BLaER1 treated with 17β-estradiol and CSF1 and Interleukin-3, amounts not matched to agents 10 nM and 100 nM (cell line): ENCODE results near the gene CACNA2D3.

ENCODE experiments used
- H3K27ac ChIP-seq, 11 experiments: shearing (Covaris generic); formaldehyde crosslinking; 2 replicates each; pipeline ENCODE4 v1.8.1; 2022
- H3K27me3 ChIP-seq, 11 experiments: shearing (Covaris generic); formaldehyde crosslinking; 2 replicates each; pipeline ENCODE4 v1.8.1; 2022
- H3K36me3 ChIP-seq, 11 experiments: shearing (Covaris generic); formaldehyde crosslinking; 2 replicates each; pipeline ENCODE4 v1.8.1; 2022
- H3K4me1 ChIP-seq, 10 experiments: shearing (Covaris generic); formaldehyde crosslinking; 2 replicates each; pipeline ENCODE4 v1.8.1; 2022
- H3K4me2 ChIP-seq, 11 experiments: shearing (Covaris generic); formaldehyde crosslinking; 2 replicates each; pipeline ENCODE4 v1.8.1; 2022
- H3K4me3 ChIP-seq, 10 experiments: shearing (Covaris generic); formaldehyde crosslinking; 2 replicates each; pipeline ENCODE4 v1.8.1; 2022
- H3K9ac ChIP-seq, 11 experiments: shearing (Covaris generic); formaldehyde crosslinking; 2 replicates each; pipeline ENCODE4 v1.8.1; 2022
- H3K9me3 ChIP-seq, 11 experiments: shearing (Covaris generic); formaldehyde crosslinking; replicated peaks in 1 of 11; 2 replicates each; pipeline ENCODE4 v1.8.1; 2022
- H4K20me1 ChIP-seq, 11 experiments: shearing (Covaris generic); formaldehyde crosslinking; 2 replicates each; pipeline ENCODE4 v1.8.1; 2022
- Cebpa-rat ChIP-seq, 11 experiments: shearing (Covaris generic); IDR thresholded peaks; 2 replicates each; pipeline ENCODE4 v1.8.1; 2022

Gene CACNA2D3

DNA sequence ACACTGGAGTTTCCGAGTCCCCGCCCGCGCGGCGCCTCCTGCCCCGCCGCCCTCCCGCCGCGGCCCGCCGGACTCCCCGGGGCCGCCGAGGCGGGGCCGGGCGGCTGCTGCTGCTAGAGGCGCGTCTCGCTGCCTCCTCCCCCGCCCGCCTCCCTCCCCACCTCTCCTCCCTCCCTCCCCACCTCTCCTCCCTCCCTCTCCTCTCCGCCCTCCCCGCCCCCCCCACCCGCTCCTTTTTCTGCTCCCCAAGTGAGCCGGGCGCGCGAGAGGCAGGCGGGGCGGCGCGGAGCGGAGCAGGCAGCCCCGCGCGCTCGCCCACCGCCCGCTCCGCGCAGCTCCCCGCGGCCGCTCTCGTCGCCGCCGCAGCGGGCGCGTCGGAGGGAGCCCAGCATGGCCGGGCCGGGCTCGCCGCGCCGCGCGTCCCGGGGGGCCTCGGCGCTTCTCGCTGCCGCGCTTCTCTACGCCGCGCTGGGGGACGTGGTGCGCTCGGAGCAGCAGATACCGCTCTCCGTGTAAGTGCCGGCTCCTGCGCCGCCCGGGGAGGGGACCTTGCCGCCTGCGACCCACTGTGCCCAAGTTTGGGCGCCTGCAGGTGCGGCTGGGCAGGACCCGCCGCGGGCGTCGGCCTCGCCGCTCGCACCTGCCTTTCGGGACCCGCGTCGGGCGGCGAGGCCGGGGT lies at the start of gene CACNA2D3:
CACNA2D3 (plus strand) TSS at position 229 of the 679 bp plus-strand sequence.
- peak within 1 kb of the TSS in 8 of 11 experiments; percentile 17 to 72 (median 47); a peak in 11 of 22 replicates for H3K9ac ChIP-seq

DNA sequence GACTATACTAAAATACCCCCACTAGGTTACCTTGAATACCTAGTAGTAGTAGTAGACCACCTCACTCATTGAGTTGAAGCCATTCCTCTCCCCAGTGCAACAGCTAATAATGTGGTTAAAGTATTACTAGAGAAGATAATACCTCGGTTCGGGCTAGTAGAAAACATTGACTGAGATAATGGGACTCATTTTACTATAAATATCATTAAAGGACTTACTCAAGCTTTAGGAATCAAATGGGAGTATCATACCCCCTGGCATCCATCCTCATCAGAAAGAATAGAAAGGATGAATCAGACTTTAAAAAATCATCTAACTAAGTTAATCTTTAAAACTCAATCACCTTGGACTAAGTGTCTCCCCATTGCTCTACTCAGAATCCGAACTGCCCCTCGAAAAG lies 49.0 kb upstream of the CACNA2D3 start:
- H3K27me3 ChIP-seq: no peaks in the 10 kb centered on the region
- no peak for TF ChIP-seq Cebpa-rat (IDR thresholded peaks at IDR 0.05)
- H3K4me1 ChIP-seq: peaks cover 0 to 21% (median 0%) of the 10 kb centered on the region in 10 experiments; a peak in 4 of 20 replicates
- H3K4me3 ChIP-seq: no peak overlapping the region
- peaks cover 0 to 4% (median 0%) of the 10 kb centered on the region in 11 experiments; a peak in 1 of 22 replicates for H3K36me3 ChIP-seq
- peaks cover 19 to 33% (median 27%) of the 10 kb centered on the region in 11 experiments for H3K9me3 ChIP-seq
- H3K9ac ChIP-seq: no peak overlapping the region
- no peaks in the 10 kb centered on the region for H4K20me1 ChIP-seq
- H3K4me2 ChIP-seq: no peak overlapping the region
- no peak overlapping the region for H3K27ac ChIP-seq

More for the DNA sequence above, at the start of gene CACNA2D3:
- Histone ChIP-seq H3K4me1 (peaks cover 6 to 21% (median 17%) of the 10 kb centered on the region in 10 experiments; a peak in 17 of 20 replicates), H3K36me3 (no peaks in the 10 kb centered on the region), H3K27ac (peak within 1 kb of the TSS in 2 of 11 experiments; percentile 27 to 38; a peak in 4 of 22 replicates), H3K9me3 (peaks cover 9 to 29% (median 12%) of the 10 kb centered on the region in 11 experiments; a peak in 16 of 22 replicates), H3K4me2 (peak within 1 kb of the TSS; percentile 81 to 94 (median 88)), H4K20me1 (peaks cover 0 to 19% (median 0%) of the 10 kb centered on the region in 11 experiments; a peak in 7 of 22 replicates), H3K4me3 (peak within 1 kb of the TSS; percentile 53 to 70 (median 60)), H3K27me3 (peaks cover 38 to 76% (median 70%) of the 10 kb centered on the region in 11 experiments)
- no peak for TF ChIP-seq Cebpa-rat (IDR thresholded peaks at IDR 0.05)

- Histone ChIP-seq H3K9ac (no peak overlapping the region), H3K27me3 (no peaks in the 10 kb centered on the region), H3K36me3 (no peaks in the 10 kb centered on the region), H3K4me2 (no peak overlapping the region), H3K27ac (no peak overlapping the region), H3K4me3 (no peak overlapping the region), H3K4me1 (no peaks in the 10 kb centered on the region), H3K9me3 (no peaks in the 10 kb centered on the region), H4K20me1 (no peaks in the 10 kb centered on the region)
- TF ChIP-seq Cebpa-rat (IDR thresholded peaks at IDR 0.05): no peak
These were observed 43.0 kb upstream of the CACNA2D3 start for GRCh38 chr3:54079314-54079713.

- no peak for TF ChIP-seq Cebpa-rat (IDR thresholded peaks at IDR 0.05)
- Histone ChIP-seq H3K9ac (no peak overlapping the region), H3K9me3 (no peaks in the 10 kb centered on the region), H3K4me3 (no peak overlapping the region), H3K4me2 (no peak overlapping the region), H3K27ac (no peak overlapping the region), H3K4me1 (no peaks in the 10 kb centered on the region), H3K36me3 (no peaks in the 10 kb centered on the region), H3K27me3 (no peaks in the 10 kb centered on the region), H4K20me1 (no peaks in the 10 kb centered on the region)
These were observed 42.5 kb upstream of the CACNA2D3 start for GRCh38 chr3:54079730-54080325.

- Histone ChIP-seq H3K9ac (no peak overlapping the region), H3K9me3 (peaks cover 0 to 15% (median 6%) of the 10 kb centered on the region in 11 experiments; a peak in 8 of 22 replicates), H3K27me3 (no peaks in the 10 kb centered on the region), H4K20me1 (no peaks in the 10 kb centered on the region), H3K27ac (no peak overlapping the region), H3K36me3 (no peaks in the 10 kb centered on the region), H3K4me2 (no peak overlapping the region), H3K4me3 (no peak overlapping the region), H3K4me1 (no peaks in the 10 kb centered on the region)
- no peak for TF ChIP-seq Cebpa-rat (IDR thresholded peaks at IDR 0.05)
These were observed 38.4 kb upstream of the CACNA2D3 start for GRCh38 chr3:54083921-54084320.

DNA sequence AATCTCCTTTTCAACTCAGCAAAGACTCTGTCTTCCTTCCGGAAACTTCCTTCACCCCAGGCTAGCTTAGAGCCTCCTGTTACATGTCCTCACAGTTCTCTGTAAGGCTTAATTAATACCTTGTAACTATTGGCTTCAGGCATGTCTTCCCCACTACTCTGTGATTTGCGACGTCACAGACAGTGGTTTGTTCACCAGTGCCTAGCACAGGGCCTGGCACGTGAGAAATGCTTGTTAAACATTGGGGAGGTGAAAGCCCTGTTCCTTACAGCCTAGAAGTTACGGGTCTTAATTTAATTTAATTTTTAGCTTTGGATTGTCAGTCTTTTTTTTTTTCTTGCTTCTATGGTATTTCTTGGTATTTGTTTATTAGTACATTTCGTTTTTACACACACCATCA lies 36.4 kb upstream of the CACNA2D3 start:
- H3K4me1 ChIP-seq: no peaks in the 10 kb centered on the region
- H3K27ac ChIP-seq: no peak overlapping the region
- H3K9me3 ChIP-seq: peaks cover 0 to 15% (median 6%) of the 10 kb centered on the region in 11 experiments; a peak in 8 of 22 replicates
- H3K4me2 ChIP-seq: no peak overlapping the region
- no peaks in the 10 kb centered on the region for H4K20me1 ChIP-seq
- no peak for TF ChIP-seq Cebpa-rat (IDR thresholded peaks at IDR 0.05)
- H3K36me3 ChIP-seq: no peaks in the 10 kb centered on the region
- H3K27me3 ChIP-seq: no peaks in the 10 kb centered on the region
- H3K4me3 ChIP-seq: no peak overlapping the region
- H3K9ac ChIP-seq: no peak overlapping the region

DNA sequence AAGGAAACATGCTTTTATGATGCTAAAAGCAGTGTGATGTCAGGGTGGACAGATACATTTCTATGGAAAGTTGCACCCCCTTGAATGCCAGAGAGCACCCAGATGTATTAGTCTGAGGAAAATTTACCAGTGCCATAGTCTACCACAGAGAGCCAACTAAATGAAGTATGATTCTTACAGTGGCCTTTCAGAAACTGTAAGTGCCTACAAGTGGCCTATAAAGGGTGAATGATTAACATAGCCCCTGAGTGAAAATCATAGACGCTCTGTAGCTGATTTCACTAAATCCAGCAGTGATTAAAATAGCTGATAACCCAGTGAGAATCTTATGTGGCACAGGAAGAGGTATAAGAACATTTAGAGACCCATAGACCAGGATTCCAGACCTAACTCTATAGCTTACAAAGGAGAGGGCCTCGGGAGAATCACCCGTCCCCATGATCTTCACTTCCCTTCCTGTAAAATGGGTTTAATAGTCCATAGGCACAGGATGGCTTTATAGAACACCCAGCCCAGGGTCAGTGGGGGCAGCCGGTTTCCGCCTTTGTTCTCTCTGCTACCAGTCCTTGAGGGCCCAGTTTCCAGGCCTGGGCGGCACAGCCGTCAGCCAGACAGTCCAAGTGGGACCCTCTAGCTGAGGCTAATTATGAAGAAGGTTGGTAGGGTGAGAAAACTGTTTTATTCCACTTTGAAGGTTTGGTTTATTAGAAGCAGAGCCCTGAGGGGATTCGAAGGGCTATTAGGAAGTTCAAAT lies 35.5 kb upstream of the CACNA2D3 start:
- Histone ChIP-seq H3K27ac (no peak overlapping the region), H4K20me1 (no peaks in the 10 kb centered on the region), H3K36me3 (no peaks in the 10 kb centered on the region), H3K4me1 (no peaks in the 10 kb centered on the region), H3K9ac (no peak overlapping the region), H3K4me3 (no peak overlapping the region), H3K4me2 (no peak overlapping the region), H3K27me3 (no peaks in the 10 kb centered on the region), H3K9me3 (peaks cover 0 to 15% (median 6%) of the 10 kb centered on the region in 11 experiments; a peak in 8 of 22 replicates)
- no peak for TF ChIP-seq Cebpa-rat (IDR thresholded peaks at IDR 0.05)

- Histone ChIP-seq H3K9ac (no peak overlapping the region), H3K27ac (no peak overlapping the region), H3K36me3 (no peaks in the 10 kb centered on the region), H3K4me2 (no peak overlapping the region), H3K4me3 (no peak overlapping the region), H4K20me1 (no peaks in the 10 kb centered on the region), H3K9me3 (peaks cover 0 to 15% (median 6%) of the 10 kb centered on the region in 11 experiments; a peak in 8 of 22 replicates), H3K27me3 (no peaks in the 10 kb centered on the region), H3K4me1 (no peaks in the 10 kb centered on the region)
- no peak for TF ChIP-seq Cebpa-rat (IDR thresholded peaks at IDR 0.05)
These were observed 34.6 kb upstream of the CACNA2D3 start for GRCh38 chr3:54087581-54088410.
